OCI-LY3 (cell line): ENCODE results near the gene NDUFAF3.

Experiments
- H2AFZ ChIP-seq: fragments of 200-600, 300-600 bp; shearing (Covaris generic); 2 replicates; pipeline ENCODE4 v1.6.0; 2014; ENCODE audit warnings: antibody characterized with exemption, low read depth, low read length
- H3K27ac ChIP-seq: fragments of 200-600, 300-600 bp; sonication (generic); 2 replicates; pipeline ENCODE4 v1.5.1; 2014; ENCODE audit warnings: mild to moderate bottlenecking, low read length, moderate library complexity, mixed read lengths
- H3K27me3 ChIP-seq: fragments of 200-600, 300-600 bp; sonication (generic); 2 replicates; pipeline ENCODE4 v1.6.1; 2014; ENCODE audit warnings: low read depth, low read length, mixed read lengths
- H3K36me3 ChIP-seq: fragments of 200-600, 300-600 bp; sonication (generic); replicated peaks from 2 replicates; pipeline ENCODE3; 2014; ENCODE audit warnings: low read depth, low read length, mixed read lengths
- H3K4me1 ChIP-seq: fragments of 300-600, 200-600 bp; sonication (generic); 2 replicates; pipeline ENCODE4 v1.6.1; 2014; ENCODE audit warnings: low read length, mixed read lengths
- H3K4me2 ChIP-seq: fragments of 200-600, 300-600 bp; sonication (generic); 2 replicates; pipeline ENCODE4 v1.6.1; 2014; ENCODE audit warnings: low read length, mixed read lengths
- H3K4me3 ChIP-seq: fragments of 300-600, 200-600 bp; sonication (generic); 2 replicates; pipeline ENCODE4 v1.5.1; 2014; ENCODE audit warnings: antibody characterized with exemption, mild to moderate bottlenecking, low read length, moderate library complexity
- H3K79me2 ChIP-seq: fragments of 300-600, 200-600 bp; shearing (Covaris generic); 2 replicates; pipeline ENCODE4 v1.6.1; 2014; ENCODE audit warnings: mild to moderate bottlenecking, low read length, mixed read lengths
- H3K9ac ChIP-seq: fragments of 300-600, 200-600 bp; shearing (Covaris generic); 2 replicates; pipeline ENCODE4 v1.6.0; 2014; ENCODE audit warnings: mild to moderate bottlenecking, low read length, moderate library complexity
- H3K9me3 ChIP-seq: fragments of 200-600, 300-600 bp; shearing (Covaris generic); 2 replicates; pipeline ENCODE4 v1.6.1; 2014; ENCODE audit warnings: low read length, mixed read lengths; ENCODE audit not compliant: insufficient read depth
- H4K20me1 ChIP-seq: fragments of 200-600, 300-600 bp; sonication (generic); 2 replicates; pipeline ENCODE4 v1.6.1; 2016; ENCODE audit warnings: low read length, mixed read lengths; ENCODE audit not compliant: insufficient read depth
- EZH2phosphoT487 ChIP-seq: fragments of 200-600 bp; shearing (Covaris generic); IDR thresholded peaks from 2 replicates; pipeline ENCODE4 v1.6.1; 2018; ENCODE audit warnings: antibody characterized with exemption, mixed run types, low read depth
- TF ChIP-seq, protein P1 (sequence below): fragments of 200-600, 300-600 bp; sonication (generic); IDR thresholded peaks from 2 replicates; pipeline ENCODE4 v1.5.1; 2014; ENCODE audit warnings: antibody characterized with exemption, low read length, low read depth

Gene NDUFAF3

DNA sequence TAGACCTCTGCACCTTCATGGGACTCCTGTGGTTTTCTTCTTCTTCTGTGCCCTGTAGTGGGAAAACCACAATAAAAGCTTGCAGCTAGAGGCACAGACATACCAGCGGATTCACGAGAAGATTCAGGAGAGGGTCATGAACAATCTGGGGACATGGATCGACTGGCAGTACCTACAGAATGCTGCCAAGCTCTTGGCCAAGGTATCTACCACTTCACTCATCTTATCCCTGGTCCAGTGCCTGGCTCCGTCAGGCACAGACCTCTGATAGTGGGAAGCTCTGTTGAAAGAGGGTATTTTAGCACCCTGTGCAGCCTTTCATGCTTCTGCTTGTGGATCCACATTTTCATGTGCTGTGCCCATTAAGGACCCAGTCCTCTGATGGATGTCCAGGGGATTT lies 41.6 kb upstream of the NDUFAF3 start:
- Histone ChIP-seq H3K36me3 (peaks cover 65% of the 10 kb centered on the region), H3K9ac (no peak overlapping the region), H3K79me2 (no peaks in the 10 kb centered on the region), H4K20me1 (no peaks in the 10 kb centered on the region; the same call in 1 of the 2 replicates), H3K4me3 (no peak overlapping the region), H3K27me3 (no peaks in the 10 kb centered on the region), H3K4me2 (no peak overlapping the region), H3K4me1 (no peaks in the 10 kb centered on the region), H2AFZ (no peak overlapping the region), H3K27ac (no peak overlapping the region), H3K9me3 (no peaks in the 10 kb centered on the region)
- no peak for TF ChIP-seq EZH2phosphoT487
- TF ChIP-seq, protein P1, sequence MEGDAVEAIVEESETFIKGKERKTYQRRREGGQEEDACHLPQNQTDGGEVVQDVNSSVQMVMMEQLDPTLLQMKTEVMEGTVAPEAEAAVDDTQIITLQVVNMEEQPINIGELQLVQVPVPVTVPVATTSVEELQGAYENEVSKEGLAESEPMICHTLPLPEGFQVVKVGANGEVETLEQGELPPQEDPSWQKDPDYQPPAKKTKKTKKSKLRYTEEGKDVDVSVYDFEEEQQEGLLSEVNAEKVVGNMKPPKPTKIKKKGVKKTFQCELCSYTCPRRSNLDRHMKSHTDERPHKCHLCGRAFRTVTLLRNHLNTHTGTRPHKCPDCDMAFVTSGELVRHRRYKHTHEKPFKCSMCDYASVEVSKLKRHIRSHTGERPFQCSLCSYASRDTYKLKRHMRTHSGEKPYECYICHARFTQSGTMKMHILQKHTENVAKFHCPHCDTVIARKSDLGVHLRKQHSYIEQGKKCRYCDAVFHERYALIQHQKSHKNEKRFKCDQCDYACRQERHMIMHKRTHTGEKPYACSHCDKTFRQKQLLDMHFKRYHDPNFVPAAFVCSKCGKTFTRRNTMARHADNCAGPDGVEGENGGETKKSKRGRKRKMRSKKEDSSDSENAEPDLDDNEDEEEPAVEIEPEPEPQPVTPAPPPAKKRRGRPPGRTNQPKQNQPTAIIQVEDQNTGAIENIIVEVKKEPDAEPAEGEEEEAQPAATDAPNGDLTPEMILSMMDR, result no peak

DNA sequence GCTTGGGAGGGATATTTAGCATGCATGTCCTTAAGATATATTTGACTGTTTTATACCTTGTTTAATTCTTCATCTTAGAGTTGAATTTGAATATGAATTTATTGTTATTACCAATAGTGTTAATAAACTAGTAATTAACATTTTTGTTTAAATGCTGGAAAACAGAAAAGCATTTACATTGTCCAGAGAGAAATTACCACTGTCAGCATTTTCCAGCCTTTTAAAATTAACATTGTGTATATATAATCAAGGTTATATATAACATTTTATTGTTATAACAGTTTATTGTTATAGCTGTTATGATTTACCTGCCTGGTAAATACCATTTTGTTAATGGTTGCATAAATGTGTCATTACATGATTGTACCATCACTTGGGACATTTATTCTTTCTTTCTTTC lies 39.9 kb upstream of the NDUFAF3 start:
- TF ChIP-seq, protein P1, result no peak
- no peak for TF ChIP-seq EZH2phosphoT487

DNA sequence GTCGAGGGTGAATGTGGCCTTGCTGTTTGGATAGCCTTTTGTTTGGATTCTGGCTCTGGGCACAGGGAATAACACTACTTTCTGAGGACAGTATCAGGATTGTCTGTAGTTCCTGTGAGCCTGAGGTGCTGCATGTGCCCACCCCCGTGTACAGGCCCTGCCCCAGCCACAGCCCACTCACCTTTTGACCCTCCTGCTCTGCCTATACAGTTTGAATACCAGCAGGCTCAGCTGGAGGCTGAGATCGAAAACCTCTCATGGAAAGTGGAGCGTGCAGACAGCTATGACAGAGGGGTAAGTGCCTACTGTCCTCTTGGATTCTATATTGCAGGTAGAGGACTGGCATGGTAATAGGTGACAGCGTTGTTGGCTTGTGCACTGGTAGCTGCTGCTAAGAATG lies 39.2 kb upstream of the NDUFAF3 start:
- Histone ChIP-seq H3K36me3 (peaks cover 60% of the 10 kb centered on the region), H3K9ac (no peak overlapping the region), H3K4me1 (no peaks in the 10 kb centered on the region), H3K27me3 (no peaks in the 10 kb centered on the region), H3K4me2 (no peak overlapping the region), H2AFZ (no peak overlapping the region), H3K9me3 (no peaks in the 10 kb centered on the region), H3K79me2 (no peaks in the 10 kb centered on the region), H3K27ac (no peak overlapping the region), H3K4me3 (no peak overlapping the region), H4K20me1 (no peaks in the 10 kb centered on the region; the same call in 1 of the 2 replicates)
- TF ChIP-seq EZH2phosphoT487, result no peak

More for the DNA sequence above, 39.9 kb upstream of the NDUFAF3 start:
- Histone ChIP-seq H3K27ac (no peak overlapping the region), H4K20me1 (no peaks in the 10 kb centered on the region; the same call in 1 of the 2 replicates), H3K79me2 (no peaks in the 10 kb centered on the region), H3K9me3 (no peaks in the 10 kb centered on the region), H3K36me3 (peaks cover 62% of the 10 kb centered on the region), H3K4me2 (no peak overlapping the region), H3K27me3 (no peaks in the 10 kb centered on the region), H3K4me3 (no peak overlapping the region), H2AFZ (no peak overlapping the region), H3K9ac (no peak overlapping the region), H3K4me1 (no peaks in the 10 kb centered on the region)

DNA sequence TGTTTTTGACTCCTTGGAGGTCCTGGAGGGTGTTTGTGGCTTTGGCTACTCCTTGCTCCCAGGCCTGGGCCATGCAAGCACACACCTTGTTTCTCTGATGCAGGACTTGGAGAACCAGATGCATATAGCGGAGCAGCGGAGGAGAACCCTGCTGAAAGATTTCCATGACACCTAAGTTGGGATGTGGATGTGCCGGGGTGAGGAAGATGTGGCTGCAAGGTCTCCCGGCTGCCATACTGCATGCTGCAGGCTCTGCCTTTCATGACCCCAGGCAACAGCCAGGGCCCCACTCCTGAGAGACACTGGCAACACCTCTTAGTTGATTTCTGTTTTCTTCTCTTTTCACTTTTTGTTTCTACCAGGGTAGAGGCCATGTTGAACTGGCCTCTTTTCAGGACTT lies 38.8 kb upstream of the NDUFAF3 start:
- H3K79me2 ChIP-seq, result no peaks in the 10 kb centered on the region
- no peaks in the 10 kb centered on the region for H3K4me1 ChIP-seq
- H4K20me1 ChIP-seq, result no peaks in the 10 kb centered on the region; the same call in 1 of the 2 replicates
- H3K9ac ChIP-seq, result no peak overlapping the region
- H3K4me2 ChIP-seq, result no peak overlapping the region
- peaks cover 56% of the 10 kb centered on the region for H3K36me3 ChIP-seq
- TF ChIP-seq EZH2phosphoT487, result no peak
- TF ChIP-seq, protein P1, result no peak
- no peak overlapping the region for H2AFZ ChIP-seq
- no peaks in the 10 kb centered on the region for H3K9me3 ChIP-seq
- H3K27ac ChIP-seq, result no peak overlapping the region
- H3K4me3 ChIP-seq, result no peak overlapping the region
- no peaks in the 10 kb centered on the region for H3K27me3 ChIP-seq

DNA sequence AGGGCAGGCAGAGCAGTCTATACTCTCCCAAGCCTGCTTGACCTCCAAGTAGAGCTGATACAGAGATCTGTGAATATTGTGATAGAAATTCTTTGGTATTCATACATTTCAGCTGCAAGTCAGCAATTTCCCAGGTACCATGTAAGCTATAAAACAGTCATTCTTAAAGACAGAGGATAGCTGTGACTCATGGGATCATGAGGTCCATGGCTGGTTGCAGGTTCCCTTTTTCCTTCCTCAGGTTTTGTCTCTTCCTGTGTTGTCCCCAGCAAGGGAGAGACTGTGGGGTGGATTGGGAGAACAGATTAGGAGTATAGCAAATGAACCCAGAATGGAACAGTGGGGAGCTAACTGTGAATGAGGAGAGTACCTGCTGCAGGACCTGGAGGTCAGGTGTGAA lies 37.3 kb upstream of the NDUFAF3 start:
- Histone ChIP-seq H3K4me3 (no peak overlapping the region), H2AFZ (no peak overlapping the region), H3K9ac (no peak overlapping the region), H4K20me1 (no peaks in the 10 kb centered on the region; the same call in 1 of the 2 replicates), H3K36me3 (peaks cover 47% of the 10 kb centered on the region), H3K27ac (no peak overlapping the region), H3K4me1 (peaks cover 7% of the 10 kb centered on the region), H3K4me2 (no peak overlapping the region), H3K79me2 (peaks cover 9% of the 10 kb centered on the region), H3K27me3 (no peaks in the 10 kb centered on the region), H3K9me3 (no peaks in the 10 kb centered on the region)
- TF ChIP-seq, protein P1, result no peak
- TF ChIP-seq EZH2phosphoT487, result no peak
